ENCODE data around the gene TMEM200A.
A peak's percentile ranks its signal among the peaks of the same experiment; 100 is the strongest.

Gene TMEM200A

DNA sequence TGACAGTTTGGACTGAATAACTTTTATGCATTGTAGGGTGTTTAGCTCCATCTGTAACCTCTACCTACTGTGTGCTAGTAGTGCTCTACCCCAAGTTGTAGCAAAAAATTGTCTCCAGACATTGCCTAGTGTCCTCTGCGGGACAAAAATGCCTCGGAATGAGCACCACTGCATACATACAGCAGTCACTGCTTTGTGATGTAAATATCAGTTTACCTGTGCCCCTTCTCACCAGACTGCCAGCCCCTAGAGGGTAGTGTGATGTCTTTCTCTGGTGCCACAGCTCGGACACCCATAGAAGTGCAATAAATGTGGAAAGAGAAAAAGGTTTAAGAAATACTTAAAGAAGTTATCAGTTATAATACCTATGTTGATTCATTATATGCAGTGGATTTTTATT lies 25.1 kb downstream of the TMEM200A start:
- Mint-ChIP-seq H3K27ac (no peak overlapping the region), H3K4me1 (no peaks in the 10 kb centered on the region), H3K9me3 (no peaks in the 10 kb centered on the region), H3K27me3 (no peaks in the 10 kb centered on the region), H3K4me3 (no peak overlapping the region), H3K36me3 (ENCODE audit: low read depth) (no peaks in the 10 kb centered on the region)
- no peak for ATAC-seq
- no peak for DNase-seq

DNA sequence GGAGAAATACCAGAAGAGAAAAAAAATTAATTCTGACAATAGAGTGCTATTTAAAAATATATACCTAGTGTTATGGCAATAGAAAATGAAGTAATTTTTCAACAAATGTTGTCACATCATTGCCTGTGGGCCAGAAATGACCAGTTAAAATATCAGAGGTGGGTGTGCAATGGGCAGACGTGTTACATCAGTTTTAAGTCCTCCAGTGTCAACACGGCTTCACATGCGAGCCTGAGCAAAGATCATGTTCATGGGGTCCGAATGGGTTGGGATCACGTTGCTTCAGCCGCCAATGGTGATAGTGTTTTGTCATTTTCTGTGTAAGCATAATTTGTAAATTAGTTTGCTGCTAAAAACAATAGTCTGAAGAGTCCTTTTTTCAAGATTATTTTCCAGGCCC lies 27.5 kb downstream of the TMEM200A start:
- no peaks in the 10 kb centered on the region for H3K27me3 Mint-ChIP-seq
- no peak for ATAC-seq
- no peak for DNase-seq
- no peak overlapping the region for H3K4me3 Mint-ChIP-seq
- H3K9me3 Mint-ChIP-seq = no peaks in the 10 kb centered on the region
- H3K4me1 Mint-ChIP-seq = peaks cover 8% of the 10 kb centered on the region
- no peak overlapping the region for H3K27ac Mint-ChIP-seq
- H3K36me3 Mint-ChIP-seq (ENCODE audit: low read depth) = no peaks in the 10 kb centered on the region

DNA sequence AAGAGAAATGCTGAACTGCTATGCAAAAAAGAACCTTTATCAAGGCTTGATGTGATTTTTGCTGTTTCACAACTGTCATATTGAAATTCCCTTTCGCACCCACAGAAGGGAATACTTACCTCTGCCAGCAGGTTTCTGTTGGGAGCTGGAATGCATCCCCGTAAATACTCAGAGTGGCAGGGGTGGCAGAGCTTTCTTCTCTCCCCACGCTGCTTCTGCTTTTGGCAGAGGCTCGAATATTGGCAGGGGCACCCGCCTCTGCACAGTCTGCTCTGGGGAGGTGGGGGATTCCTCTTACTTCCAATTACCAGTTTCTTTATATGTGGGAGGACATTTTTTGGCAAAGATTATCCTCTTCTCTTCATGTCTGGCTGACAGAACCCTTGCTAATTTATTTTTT lies 28.4 kb downstream of the TMEM200A start:
- Mint-ChIP-seq H3K27me3 (no peaks in the 10 kb centered on the region), H3K9me3 (peaks cover 4% of the 10 kb centered on the region), H3K27ac (no peak overlapping the region), H3K4me1 (peaks cover 8% of the 10 kb centered on the region), H3K4me3 (no peak overlapping the region), H3K36me3 (ENCODE audit: low read depth) (no peaks in the 10 kb centered on the region)
- no peak for ATAC-seq
- DNase-seq = no peak

DNA sequence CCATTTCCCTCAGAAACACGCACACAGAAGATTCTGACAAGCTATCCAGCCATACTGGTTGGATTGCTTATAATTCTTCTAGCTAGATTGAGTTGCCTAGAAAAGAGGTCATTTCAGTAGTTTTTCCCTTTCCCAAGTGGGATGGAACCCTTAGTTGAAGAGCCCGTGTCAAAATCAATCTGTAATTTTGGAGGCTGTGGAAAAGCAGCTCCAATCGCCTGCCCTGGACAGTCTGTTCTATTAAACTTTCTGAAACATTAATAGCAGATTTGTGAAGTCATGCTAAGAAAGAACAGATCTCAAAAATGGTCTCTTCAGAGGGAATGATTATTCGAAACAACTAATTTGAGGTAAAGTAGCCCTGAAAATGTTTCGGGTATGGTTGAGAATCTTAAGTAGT lies 29.3 kb downstream of the TMEM200A start:
- peaks cover 2% of the 10 kb centered on the region for H3K36me3 Mint-ChIP-seq (ENCODE audit: low read depth)
- DNase-seq = no peak
- H3K4me3 Mint-ChIP-seq = no peak overlapping the region
- H3K9me3 Mint-ChIP-seq = peaks cover 9% of the 10 kb centered on the region
- H3K4me1 Mint-ChIP-seq = peaks cover 8% of the 10 kb centered on the region
- ATAC-seq = no peak
- no peak overlapping the region for H3K27ac Mint-ChIP-seq
- H3K27me3 Mint-ChIP-seq = no peaks in the 10 kb centered on the region

DNA sequence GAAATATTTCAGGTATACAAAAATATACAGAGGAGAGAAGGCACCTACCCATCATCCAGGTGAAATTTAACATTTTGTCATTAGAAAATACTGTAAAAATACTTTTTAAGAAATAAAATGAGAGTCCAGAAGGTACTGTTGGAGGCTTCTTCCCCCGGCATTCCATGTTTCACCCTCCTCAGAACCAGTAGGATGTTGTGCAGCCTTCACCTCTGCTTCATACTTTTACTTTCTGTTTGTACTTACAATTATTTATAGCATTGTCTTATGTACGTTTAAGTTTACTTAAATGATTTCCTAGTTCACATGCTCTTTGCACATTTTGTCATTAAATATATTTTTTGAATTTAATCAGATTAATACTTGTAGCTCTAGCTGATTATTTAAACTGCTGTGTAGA lies 30.9 kb downstream of the TMEM200A start:
- H3K4me3 Mint-ChIP-seq = peak overlapping the region; percentile 34
- ATAC-seq = no peak
- H3K36me3 Mint-ChIP-seq (ENCODE audit: low read depth) = peaks cover 2% of the 10 kb centered on the region
- no peaks in the 10 kb centered on the region for H3K27me3 Mint-ChIP-seq
- DNase-seq = no peak
- peaks cover 9% of the 10 kb centered on the region for H3K9me3 Mint-ChIP-seq
- H3K27ac Mint-ChIP-seq = no peak overlapping the region
- H3K4me1 Mint-ChIP-seq = peaks cover 8% of the 10 kb centered on the region

DNA sequence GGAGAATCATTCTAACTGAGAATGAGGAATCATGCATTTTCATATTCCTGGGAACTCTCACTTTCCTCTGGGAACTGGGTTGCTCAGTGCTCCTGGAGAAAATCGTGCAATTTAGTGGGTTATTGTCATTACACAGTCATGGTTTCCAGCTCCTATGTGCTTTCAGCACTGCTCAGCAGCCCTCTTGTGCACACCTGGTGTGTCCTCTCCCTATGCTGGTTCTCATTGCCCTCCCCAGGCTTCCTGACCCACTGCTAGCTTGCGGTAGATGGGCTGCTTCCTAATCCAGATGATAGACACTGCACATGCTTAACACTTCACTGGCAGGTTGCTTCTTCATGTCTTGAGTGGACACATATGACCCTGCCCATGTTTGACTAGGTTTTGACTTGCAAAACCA lies 39.7 kb downstream of the TMEM200A start:
- no peak for DNase-seq
- H3K36me3 Mint-ChIP-seq (ENCODE audit: low read depth) = no peaks in the 10 kb centered on the region
- no peaks in the 10 kb centered on the region for H3K4me1 Mint-ChIP-seq
- ATAC-seq = no peak
- H3K27ac Mint-ChIP-seq = no peak overlapping the region
- no peaks in the 10 kb centered on the region for H3K9me3 Mint-ChIP-seq
- no peak overlapping the region for H3K4me3 Mint-ChIP-seq
- no peaks in the 10 kb centered on the region for H3K27me3 Mint-ChIP-seq

DNA sequence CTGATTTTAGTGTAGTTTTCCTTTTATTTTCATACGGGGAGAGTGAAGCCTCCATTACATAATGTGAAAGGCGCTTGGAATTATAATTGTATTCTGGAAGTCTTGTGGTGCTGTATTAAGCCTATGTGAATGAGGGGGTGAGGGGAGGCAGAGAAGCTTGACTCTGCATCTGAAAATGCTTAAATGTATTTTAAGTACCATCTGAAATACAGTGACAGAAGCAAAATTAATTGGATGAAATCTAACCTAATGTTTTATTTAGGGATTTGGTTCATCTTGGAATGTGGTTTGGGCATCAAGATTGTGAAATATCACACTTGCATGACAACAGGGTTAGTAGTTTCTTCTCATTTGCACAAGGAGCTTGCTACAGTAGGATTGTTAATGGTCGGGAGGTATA lies 41.2 kb downstream of the TMEM200A start:
- Mint-ChIP-seq H3K4me1 (no peaks in the 10 kb centered on the region), H3K27me3 (no peaks in the 10 kb centered on the region), H3K9me3 (no peaks in the 10 kb centered on the region), H3K4me3 (no peak overlapping the region), H3K36me3 (ENCODE audit: low read depth) (no peaks in the 10 kb centered on the region), H3K27ac (no peak overlapping the region)
- DNase-seq = no peak
- ATAC-seq = no peak

DNA sequence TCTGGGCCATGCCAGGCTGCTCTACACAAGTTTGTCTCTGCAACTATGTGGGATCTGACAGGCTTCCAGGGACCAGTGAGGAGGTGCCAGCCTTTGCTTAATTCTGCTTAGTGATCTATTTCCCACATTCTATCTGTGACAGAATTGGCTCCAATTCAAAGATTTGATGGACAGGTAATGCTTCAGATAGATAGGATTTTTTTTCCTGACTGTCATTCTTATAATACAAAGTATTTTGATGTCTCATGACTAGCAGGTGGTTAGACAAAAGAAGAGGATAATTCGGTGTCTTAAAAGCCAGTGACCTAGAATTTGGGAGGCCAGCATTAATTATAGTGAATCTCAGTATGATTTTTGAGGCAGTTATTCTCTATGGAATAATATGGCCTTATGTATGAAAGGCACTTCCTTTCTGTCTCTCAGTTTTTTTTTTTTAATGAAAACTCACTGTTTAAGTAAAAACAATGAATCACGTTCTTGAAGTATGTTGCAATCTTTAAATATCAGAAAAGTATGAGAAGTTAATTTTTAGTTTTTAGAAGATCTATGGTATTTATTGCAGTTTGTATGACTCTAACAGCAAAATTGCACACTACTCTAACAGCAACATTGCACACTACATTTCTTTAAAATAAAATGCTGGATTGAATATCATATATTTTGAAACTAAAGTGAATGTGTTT lies 43.7 kb downstream of the TMEM200A start:
- H3K27me3 Mint-ChIP-seq = no peaks in the 10 kb centered on the region
- no peaks in the 10 kb centered on the region for H3K36me3 Mint-ChIP-seq (ENCODE audit: low read depth)
- H3K27ac Mint-ChIP-seq = no peak overlapping the region
- ATAC-seq (no peak), DNase-seq (no peak)
- no peak overlapping the region for H3K4me3 Mint-ChIP-seq
- H3K4me1 Mint-ChIP-seq = no peaks in the 10 kb centered on the region
- peaks cover 3% of the 10 kb centered on the region for H3K9me3 Mint-ChIP-seq

DNA sequence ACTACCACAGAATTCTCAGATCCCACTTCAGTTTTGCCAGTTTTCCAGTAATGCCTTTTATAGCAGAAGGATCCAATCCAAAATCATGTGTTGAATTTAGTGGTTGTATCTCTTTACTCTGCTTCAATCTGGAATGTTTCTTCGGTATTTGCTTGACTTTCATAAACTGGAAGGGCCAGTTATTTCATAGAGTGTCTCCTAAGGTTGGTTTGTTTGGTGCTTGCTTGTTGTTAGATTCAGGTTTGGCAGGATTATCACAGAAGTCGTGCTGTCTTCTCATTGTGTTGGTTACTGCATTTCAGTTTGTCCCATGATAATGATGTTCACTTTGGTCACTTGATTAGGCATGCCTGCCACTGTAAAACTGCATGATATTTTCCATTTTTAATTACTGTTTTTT lies 45.7 kb downstream of the TMEM200A start:
- Mint-ChIP-seq H3K9me3 (peaks cover 3% of the 10 kb centered on the region), H3K27ac (no peak overlapping the region), H3K36me3 (ENCODE audit: low read depth) (no peaks in the 10 kb centered on the region), H3K4me3 (no peak overlapping the region), H3K4me1 (no peaks in the 10 kb centered on the region), H3K27me3 (no peaks in the 10 kb centered on the region)
- ATAC-seq (no peak), DNase-seq (no peak)

DNA sequence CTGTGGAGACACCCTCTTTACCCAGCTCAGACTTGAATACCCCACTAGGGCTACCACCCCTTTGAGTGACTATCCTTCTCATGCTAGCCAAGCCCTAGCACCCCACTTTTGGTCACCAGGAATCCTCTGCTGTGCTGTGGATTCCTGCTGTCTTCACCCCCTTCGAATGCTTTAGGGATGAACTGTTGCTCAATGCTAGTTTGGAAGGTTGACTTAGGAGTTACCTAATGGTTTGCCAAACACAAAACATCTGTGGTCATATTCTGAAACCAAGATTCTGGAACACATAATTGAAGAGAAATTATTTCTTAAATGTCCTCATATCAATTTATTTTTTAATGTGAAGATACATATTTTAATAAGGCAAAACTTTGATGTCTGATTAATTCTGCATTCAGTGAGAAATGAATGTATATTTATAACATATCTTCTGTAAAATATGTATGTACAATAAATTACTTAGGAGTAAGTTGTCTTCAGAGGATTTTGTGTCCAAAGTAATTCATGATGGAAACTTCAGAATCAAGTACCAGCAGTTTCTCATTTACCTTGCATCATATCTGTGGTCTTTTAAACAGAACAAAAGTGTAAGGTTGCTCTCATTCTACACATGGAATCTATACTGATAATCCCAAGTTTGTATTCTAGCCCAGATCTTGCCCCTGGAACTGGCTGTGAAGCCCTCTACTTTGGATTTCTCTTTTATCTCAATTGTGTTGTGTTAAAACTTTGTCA lies 46.9 kb downstream of the TMEM200A start:
- Mint-ChIP-seq H3K4me3 (no peak overlapping the region), H3K9me3 (peaks cover 3% of the 10 kb centered on the region), H3K36me3 (ENCODE audit: low read depth) (no peaks in the 10 kb centered on the region), H3K27me3 (no peaks in the 10 kb centered on the region), H3K27ac (no peak overlapping the region), H3K4me1 (no peaks in the 10 kb centered on the region)
- no peak for ATAC-seq
- DNase-seq = no peak

DNA sequence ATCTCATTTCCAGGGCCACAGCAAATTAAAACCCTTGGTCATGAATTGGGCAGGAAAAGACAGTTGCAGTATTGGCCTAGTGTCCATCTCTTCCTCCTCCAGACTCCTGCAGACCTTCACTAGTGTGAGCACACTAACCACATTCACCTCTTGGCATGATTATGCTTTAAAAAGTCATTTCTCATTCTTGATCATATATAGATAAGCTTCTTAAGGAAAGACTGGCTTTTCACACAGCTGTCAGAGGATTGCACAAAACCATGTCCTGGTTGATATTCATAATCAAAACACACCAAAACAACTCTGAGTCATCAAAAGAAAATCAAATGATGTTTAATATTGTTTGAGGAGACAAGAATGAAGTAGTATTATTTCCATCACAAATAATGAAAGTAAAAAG lies 52.1 kb downstream of the TMEM200A start:
- Mint-ChIP-seq H3K4me1 (no peaks in the 10 kb centered on the region), H3K9me3 (no peaks in the 10 kb centered on the region), H3K27me3 (no peaks in the 10 kb centered on the region), H3K36me3 (ENCODE audit: low read depth) (no peaks in the 10 kb centered on the region), H3K27ac (no peak overlapping the region), H3K4me3 (no peak overlapping the region)
- DNase-seq (no peak), ATAC-seq (no peak)

DNA sequence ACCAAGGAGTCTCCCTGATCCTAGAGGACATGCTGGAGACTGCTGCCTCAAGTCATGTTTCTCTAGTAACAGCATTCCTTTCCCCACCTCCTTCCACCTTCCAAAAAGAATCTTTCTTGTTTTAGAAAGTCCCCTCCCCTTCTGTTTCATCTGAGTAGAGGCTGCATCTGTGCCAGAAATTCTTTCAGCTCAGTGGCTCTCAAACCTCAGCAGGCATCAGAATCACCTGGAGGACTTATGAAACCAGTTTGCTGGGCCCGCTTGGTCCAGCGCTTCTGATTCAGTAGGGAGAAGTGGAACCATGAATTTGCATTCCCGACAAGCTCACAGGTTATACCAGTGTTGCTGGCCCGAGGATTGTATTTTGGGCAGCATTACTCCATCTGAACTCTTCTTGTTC lies 55.1 kb downstream of the TMEM200A start:
- no peak overlapping the region for H3K27ac Mint-ChIP-seq
- no peak for DNase-seq

DNA sequence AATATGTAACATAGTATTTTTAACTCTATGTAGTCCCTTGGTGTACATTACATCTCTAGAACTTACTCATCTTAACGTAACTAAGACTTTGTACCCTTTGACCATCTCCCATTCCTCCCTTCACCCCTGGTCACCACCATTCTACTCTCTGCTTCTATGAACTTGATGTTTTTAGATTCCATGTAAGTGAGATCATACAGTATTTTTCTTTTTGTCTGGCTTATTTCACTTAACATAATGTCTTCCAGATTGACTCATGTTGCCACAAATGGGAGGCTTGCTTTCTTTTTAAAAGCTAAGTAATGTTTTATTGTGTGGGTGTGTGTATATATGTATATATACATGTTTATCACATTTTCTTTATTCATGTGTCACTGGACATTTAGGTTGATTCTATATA lies 55.8 kb downstream of the TMEM200A start:
- Mint-ChIP-seq H3K36me3 (ENCODE audit: low read depth) (no peaks in the 10 kb centered on the region), H3K9me3 (no peaks in the 10 kb centered on the region), H3K27ac (no peak overlapping the region), H3K27me3 (no peaks in the 10 kb centered on the region), H3K4me1 (no peaks in the 10 kb centered on the region), H3K4me3 (no peak overlapping the region)
- DNase-seq = no peak
- ATAC-seq = no peak

More for the DNA sequence above, 55.1 kb downstream of the TMEM200A start:
- no peaks in the 10 kb centered on the region for H3K36me3 Mint-ChIP-seq (ENCODE audit: low read depth)
- H3K9me3 Mint-ChIP-seq = no peaks in the 10 kb centered on the region
- no peak overlapping the region for H3K4me3 Mint-ChIP-seq
- no peaks in the 10 kb centered on the region for H3K4me1 Mint-ChIP-seq
- no peaks in the 10 kb centered on the region for H3K27me3 Mint-ChIP-seq
- ATAC-seq = no peak

DNA sequence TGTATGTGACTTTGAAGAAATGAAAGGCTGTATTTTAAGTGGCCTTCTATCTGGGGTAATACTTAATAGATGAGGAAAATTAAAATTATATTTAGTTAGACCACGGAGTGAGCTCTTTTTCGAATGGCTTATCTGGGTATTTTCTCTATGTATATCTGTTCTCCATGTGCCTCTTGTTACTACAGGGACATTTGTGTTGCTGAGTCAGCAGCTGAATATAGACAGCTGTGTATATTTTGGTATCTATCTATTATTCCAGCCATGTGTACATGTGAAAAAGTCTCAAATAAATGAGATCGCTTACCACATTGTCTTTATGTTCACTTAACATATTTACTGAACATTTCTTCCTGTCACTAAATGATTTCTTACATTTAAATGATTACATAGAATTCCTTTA lies 57.2 kb downstream of the TMEM200A start:
- H3K9me3 Mint-ChIP-seq = no peaks in the 10 kb centered on the region
- H3K4me3 Mint-ChIP-seq = no peak overlapping the region
- no peak for DNase-seq
- no peak for ATAC-seq
- no peaks in the 10 kb centered on the region for H3K27me3 Mint-ChIP-seq
- no peaks in the 10 kb centered on the region for H3K4me1 Mint-ChIP-seq
- no peak overlapping the region for H3K27ac Mint-ChIP-seq
- H3K36me3 Mint-ChIP-seq (ENCODE audit: low read depth) = no peaks in the 10 kb centered on the region

DNA sequence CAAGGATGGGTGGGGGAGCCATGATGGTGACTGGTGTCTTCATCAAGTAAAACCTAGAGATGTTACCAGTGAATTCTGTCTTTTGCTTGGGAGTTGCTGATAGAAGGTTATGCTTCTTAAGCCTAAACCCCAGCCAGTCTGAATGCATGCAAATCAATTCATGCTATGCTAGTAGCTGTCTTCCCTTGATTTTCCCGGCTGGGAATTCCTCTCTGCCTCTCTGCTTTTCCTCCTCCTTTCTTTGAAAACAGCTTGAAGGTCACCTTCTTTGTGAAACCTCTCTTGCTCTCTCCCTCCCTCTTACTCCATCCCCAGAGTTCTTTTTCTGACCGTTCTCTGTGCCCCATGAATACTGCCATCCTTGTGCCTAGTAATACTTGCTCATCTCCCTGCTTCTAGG lies 58.9 kb downstream of the TMEM200A start:
- Mint-ChIP-seq H3K36me3 (ENCODE audit: low read depth) (no peaks in the 10 kb centered on the region), H3K9me3 (no peaks in the 10 kb centered on the region), H3K4me3 (no peak overlapping the region), H3K27me3 (no peaks in the 10 kb centered on the region), H3K4me1 (no peaks in the 10 kb centered on the region), H3K27ac (no peak overlapping the region)
- ATAC-seq (no peak), DNase-seq (no peak)
